ENCODE measurements around the gene DAO. TPM values are rescaled to one million over a fixed set of nuclear protein-coding genes. Genes with fewer than 3 reads are reported as not detected.

Gene DAO
- total RNA-seq, 2 experiments from 2014 or later, result not detected

DNA sequence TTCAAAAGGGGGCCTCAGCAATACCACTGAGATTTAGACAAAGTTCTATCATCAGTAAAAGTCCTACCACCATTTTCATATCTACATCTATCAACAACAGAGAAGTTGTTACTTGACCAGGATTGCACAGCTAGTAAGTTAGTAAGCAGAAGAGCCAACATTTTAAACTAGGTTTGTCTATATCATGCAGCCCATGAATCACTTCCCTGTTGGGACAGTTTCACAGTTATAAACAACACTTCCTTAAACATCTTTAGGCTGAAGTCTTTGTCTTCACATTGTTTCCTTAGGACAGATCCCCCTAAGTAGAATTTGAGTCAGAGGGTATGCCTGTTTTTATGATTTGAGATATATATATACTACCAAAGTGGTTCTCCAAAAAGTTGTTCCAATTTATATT, 68.5 kb downstream of the DAO start:
- POLR2A ChIA-PET, result no interaction called here
- Mint-ChIP-seq H3K27ac (no peak overlapping the region), H3K4me3 (no peak overlapping the region), H3K4me1 (peaks cover 2% of the 10 kb centered on the region), H3K36me3 (ENCODE audit: low read depth) (no peaks in the 10 kb centered on the region), H3K27me3 (peaks cover 7% of the 10 kb centered on the region), H3K9me3 (peaks cover 10% of the 10 kb centered on the region)
- CTCF ChIA-PET, result no interaction called here
- no peak for DNase-seq

DNA sequence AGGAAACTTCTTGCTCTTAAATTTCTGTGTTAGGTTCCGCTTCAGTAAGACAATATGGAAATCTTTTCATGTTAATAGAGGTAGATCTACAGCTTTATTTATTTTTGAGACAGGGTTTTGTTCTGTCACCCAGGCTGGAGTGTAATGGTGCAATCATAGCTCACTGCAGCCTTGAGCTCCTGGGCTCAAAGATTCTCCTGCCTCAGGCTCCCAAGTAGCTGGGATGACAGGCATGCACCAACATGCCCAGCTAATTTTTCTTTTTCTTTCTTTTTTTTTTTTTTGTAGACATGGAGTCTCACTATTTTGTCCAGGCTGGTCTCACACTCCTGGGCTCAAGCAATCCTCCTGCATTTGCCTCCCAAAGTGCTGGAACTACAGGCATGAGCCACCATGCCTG, 70.1 kb downstream of the DAO start:
- Mint-ChIP-seq H3K4me1 (peaks cover 2% of the 10 kb centered on the region), H3K36me3 (ENCODE audit: low read depth) (no peaks in the 10 kb centered on the region), H3K4me3 (no peak overlapping the region), H3K27ac (no peak overlapping the region), H3K27me3 (peaks cover 7% of the 10 kb centered on the region), H3K9me3 (peaks cover 10% of the 10 kb centered on the region)
- no peak for DNase-seq
- POLR2A ChIA-PET, result no interaction called here
- CTCF ChIA-PET, result interaction anchor here (0.6 to 1.4 kb wide), 5 partner anchors 17 to 186 kb away, joined by 3 to 4 read pairs (median 3); no protein-coding TSS in a partner anchor

Small RNA genes lying within 50 kb of the gene (microRNA-seq; reads per million reads assigned to microRNA genes)
- not detected for gene MIR619 (ENCODE audit: borderline microRNAs expressed, borderline replicate concordance)

Other genes starting within 250 kb of the DAO start
- 100 to 1,000 TPM; 207 to 214 TPM for gene SELPLG, start 246.2 kb upstream of the DAO start, total RNA-seq
- gene CORO1C, start 148.6 kb upstream of the DAO start, total RNA-seq, result 10 to 100 TPM; 38.5 to 41.3 TPM
- 10 to 100 TPM; 24.2 to 27.4 TPM for gene SSH1, start 22.5 kb upstream of the DAO start, total RNA-seq
- not detected for gene SVOP, start 141.0 kb downstream of the DAO start, total RNA-seq
- gene USP30, start 172.5 kb downstream of the DAO start, total RNA-seq, result 1 to 10 TPM; 5.5 to 7.2 TPM
- 10 to 100 TPM in 1 of 2 experiments, 1 to 10 TPM in 1; 10.0 to 13.0 TPM for gene ALKBH2, start 213.4 kb downstream of the DAO start, total RNA-seq
- gene UNG, start 217.5 kb downstream of the DAO start, total RNA-seq, result 10 to 100 TPM; 40.2 to 45.2 TPM
- gene ACACB, start 236.5 kb downstream of the DAO start, total RNA-seq, result 10 to 100 TPM; 10.3 to 13.3 TPM